ENCODE data around the gene AFF1.

The AFF1 gene

DNA sequence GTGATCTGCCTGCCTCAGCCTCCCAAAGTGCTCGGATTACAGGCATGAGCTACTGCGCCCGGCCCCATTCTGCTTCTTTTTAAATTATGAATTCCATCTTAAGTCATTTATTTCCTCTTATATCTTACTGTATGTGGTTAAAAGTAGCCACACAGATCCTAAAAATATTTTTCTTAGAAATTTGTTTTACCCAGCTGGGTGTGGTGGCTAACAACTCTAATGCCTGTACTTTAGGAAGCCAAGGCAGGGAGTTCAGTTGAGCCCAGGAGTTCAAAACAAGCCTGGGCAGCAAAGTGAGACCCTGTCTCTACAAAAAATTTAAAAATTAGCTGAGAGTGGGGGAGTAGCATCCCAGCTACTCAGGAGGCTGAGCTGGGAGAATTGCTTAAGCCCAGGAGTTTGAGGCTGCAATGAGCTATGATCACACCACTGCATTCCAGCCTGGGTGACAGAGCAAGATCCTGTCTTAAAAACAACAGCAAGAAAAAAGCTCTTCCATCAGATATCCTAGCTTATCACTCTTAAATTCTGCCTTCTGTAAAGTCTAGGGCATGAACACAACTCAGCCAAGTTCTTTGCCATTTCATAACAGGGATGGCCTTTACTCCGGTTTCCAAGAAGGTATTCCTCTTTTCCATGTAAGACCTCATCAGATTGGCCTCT, 15.1 kb upstream of the AFF1 start:
- no peak for DNase-seq

DNA sequence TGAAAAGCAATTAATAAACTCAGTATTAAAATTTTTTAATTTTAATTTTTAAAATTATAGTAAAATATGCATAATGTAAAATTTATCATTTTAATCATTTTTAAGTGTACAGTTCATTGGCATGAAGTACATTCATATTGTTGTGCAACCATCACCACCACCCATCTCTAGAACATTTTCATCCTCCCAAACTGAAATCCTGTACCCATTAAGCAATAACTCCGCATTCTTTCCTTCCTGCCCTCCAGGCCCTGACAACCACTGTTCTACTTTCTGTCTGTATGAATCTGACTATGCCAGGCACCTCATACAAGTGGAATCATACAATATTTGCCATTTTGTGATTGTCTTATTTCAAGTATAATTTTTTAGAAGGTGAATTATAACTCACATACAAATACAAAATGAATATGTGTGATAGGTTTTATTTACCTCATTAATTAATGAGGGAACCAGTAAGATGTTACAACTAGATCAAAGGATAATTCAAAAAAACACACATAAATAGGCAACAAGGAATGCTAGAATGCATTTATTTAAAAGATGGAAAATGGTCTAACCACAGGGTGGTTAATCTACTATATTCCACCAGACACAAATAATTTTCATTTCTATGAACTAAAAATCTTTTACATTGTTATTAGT, 13.1 kb upstream of the AFF1 start:
- no peak for DNase-seq

DNA sequence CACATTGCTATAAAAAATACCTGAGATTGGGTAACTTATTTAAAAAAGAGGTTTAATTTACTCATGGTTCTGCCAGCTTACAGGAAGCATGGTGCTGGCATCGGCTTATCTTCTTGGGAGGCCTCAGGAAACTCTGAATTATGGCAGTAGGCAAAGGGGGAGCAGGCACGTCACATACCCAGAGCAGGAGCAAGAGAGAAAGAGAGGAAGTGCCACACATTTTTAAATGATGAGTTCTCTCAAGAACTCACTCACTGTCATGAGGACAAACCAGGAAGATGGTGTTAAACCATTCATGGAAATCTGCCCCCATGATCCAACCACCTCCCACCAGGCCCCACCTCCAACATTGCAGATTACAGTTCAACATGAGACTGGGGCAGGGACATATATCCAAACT, 10.0 kb upstream of the AFF1 start:
- DNase-seq, result no peak

DNA sequence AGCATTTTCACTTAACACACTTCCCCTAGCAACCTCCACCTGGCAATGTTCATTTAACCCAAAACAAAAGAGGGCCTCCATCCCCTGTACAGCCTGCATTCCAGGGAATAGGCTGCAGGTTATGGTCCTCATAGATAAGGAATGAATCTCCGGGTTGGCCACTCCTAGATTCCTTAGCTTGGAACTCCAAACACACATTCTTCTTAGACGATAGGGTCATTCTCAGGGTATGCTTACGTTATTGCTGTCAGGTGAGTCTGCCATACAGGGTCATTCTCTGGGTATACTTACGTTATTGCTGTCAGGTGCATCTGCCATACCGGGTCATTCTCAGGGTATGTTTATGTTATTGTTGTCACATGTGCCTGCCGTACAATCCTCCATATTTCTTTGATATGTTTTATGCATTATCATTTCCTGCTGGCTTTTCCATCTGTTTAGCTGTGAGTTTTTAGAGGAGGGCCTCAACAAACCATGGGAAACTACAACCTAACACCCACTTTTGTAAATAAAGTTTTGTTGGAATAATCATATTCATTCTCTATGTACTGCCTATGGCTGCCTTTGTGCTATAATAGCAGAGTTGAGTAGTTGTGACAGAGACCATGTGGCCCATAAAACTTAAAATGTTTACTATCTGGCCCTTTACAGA, 8.2 kb upstream of the AFF1 start:
- no peak for DNase-seq

DNA sequence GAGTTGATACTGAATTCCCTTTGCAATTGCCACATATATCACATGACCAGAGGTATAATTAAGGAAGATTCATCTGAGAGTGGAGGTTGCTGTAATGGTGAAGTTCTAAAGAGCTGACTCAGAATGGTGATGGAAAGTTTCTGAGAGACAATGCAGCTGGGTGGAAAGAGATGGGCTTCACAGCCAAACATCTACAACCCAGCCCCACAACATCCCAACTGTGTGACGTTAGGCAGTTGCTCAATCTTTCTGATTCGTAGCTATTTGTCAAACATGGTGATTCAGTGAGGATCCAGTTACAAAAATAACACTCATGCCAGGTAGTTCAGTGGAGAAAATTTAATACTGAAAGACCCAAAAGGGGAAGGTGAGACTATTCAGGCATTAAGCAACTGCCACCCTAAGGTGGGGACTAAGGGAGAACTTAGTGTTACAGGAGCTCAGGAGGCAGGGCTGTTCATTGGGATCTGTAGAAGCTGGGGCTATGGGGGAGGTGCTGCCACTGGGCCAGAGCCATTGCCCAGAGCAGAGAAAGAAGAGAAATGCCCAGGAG, 6.9 kb upstream of the AFF1 start:
- no peak for DNase-seq

DNA sequence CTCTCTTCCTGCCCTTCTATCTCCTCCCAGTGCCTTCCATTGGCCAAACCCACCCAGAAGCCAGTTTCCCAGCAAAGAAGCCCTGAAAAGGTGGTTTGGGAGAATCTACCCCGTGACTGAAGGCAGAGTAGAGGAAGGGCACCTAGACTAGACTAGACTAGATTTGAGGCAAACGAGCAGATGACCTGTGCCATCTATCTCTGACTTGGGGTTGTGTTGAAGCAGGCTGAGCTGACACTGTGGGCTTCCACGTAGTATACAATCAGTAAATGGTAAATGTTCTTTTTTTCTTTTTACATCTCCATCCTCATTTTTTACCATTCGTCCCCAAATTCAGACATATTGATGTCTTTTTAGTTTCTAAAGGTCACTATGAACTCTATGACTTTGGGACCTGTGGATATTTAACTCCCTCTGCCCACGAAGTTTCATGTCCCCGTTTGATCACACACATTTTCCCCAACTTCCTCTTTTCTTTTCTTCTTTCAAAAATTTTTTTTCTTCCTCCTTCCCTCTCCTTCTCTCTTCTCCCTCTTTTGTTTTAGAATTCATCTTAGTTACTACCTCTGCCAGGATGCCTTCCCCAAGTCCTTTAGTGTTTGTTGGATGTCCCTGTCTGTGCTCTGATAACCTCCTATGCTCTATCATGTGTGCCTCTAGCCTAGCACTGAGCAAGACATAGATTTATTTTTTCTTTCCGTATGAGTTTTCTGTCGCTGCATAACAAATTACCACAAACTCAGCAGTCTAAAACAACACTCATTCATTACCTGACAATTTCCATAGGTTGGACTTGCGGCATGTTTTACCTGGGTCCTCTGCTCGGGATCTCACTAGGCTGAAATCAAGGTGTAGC, 6.2 kb upstream of the AFF1 start:
- DNase-seq, result no peak

DNA sequence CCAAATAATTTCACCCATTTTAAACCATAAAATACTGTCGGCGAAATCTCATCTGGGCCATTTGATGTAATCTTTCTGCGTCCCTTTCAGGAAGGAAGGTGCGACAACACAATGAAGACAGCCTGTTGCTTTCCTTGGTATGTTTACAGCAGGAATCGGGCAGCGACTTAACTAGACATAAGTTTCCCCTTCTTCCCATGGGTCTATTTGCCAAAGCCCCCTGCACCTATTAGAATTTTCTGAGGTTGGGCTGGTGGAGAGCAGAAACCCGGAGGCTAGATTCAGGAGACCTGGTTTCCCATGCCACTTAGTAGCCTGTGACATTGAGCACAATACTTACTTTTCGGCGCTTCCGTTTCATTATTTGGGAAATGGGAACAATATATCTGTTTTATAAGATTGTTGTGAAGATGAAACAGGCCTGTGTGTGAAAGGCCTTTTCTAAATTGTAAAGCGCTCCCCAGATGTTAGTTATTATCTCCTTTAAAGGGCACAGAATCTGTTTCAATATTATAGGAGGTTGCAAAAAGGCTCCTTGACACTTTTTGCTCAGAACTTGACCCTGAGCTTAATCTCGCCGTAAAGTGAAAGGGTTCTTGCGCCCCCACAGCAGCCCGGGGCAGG, 552 bp upstream of the AFF1 start:
- DNase-seq, result no peak

DNA sequence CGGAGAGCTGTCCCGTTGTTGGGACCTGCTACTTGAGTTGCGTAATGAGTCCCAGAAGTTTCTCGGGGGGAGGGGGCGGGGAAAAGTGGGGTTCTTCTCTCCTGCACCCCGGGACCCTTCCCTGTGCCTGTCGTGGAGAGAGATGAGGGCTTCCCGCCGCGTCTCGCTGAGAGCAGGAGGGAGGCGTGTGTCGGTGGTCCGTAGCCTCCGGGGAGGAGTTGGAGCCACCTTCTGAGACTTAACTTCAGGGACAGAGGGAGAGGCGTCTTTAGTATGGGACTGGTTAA, 698 bp downstream of the AFF1 start:
- DNase-seq, result no peak

DNA sequence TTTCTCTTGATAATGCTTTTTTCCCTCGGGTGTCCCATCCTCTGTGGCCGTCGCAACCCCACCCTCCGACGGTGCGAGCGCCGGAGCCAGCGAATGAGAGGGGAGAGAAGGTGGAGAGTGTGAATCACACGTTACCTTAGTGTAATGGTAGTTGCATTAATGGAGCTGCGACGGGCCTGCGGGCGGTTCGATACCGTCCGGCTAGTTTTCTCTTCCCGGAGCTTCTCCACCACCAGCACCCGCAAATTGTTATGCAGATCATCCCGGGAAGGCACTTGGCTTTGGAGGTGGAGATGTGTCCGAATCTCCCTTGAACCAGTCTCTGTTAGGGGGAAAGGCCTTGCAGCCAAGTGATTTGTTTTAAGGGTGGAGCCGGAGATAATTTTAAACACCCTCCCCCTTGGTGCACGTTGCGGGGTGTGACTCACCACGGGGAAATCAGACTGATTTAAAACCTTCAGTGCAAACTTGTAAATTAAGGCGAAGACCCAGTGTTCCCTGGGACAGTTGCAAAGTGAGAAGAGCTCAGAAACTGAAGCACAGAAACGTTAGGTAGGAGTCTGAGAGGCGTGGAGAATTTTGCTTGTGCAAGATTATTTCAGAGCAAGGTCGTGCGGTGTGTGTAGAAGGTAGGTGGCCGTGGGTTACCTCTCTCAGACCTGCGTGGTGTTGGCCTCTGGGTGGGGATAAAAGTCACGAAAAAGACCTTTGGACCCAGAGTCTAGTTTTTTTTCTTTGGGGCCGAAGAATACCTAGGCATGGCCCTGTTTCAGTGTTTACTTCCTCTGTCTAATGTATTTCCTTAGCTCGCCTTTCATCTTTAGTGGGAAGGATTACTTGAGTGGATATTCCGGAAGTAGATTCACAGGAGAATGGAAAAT, 1.3 kb downstream of the AFF1 start:
- DNase-seq, result peak; percentile 76

DNA sequence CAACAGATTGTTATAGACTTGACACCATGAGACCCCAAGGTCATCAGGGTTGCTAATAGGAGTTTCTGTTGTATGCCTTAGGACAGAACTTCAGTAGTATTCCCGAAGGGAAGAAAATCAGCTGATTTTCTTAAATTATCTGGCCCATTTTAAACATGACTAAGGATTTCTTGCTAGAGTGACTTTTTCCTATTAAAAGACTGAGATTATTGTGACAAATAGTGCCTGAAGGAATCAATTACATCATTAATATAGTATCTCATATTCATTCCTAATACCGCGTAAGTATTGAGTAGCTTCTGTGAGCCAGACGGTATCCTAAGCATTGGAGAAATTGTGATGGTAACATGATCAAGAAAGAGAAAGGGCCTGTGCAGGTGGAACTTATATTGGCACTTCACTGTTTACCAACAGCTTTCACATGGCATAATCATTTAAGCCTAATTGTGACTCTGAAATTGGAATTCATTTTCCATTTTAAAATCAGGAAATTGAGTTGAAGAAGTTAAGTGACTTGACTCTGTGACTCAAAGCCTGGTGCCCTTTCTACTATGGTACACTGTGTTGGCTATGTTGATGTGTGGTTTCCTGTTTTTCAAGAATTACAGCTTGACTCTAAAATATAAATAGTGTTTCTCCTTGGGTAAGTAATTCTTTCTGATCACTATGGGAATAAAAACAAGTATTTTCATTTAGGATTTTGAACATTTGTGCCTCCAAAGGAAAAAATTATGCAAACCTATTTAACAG, 4.1 kb downstream of the AFF1 start:
- DNase-seq, result no peak

DNA sequence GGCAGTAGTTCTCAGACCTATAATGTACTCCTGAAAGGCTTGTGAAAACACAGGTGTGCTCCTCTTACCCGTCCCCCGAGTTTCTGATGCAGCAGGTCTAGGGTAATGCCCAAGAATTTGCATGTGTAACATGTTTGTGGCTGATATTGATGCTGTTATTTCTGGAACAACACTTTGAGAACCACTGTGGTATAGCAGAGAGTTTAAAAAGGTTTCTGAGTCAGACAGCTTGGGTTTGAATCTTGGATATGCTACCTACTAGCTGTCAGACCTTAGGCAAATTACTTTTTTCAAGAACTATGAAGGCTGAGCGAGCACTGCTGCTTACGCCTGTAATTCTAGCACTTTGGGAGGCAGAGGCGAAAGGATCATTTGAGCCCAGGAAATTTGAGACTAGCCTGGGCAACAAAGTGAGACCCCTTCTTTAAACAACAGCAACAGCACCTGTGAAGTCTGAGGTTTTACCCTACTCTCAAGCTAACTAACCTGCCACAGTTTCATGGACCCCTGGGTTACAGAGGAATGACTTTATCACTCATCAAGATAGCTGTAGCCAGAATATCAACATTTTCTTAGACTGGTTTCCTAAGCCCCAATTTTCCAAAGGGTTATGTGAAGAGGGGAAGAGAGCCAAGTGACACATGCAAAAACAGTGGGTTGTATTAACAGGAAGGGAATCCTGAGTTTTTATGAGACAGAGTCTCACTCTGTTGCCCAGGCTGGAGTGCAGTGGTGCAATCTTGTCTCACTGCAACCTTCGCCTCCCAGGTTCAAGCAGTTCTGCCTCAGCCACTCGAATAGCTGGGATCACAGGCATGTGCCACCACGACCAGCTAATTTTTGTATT, 5.1 kb downstream of the AFF1 start:
- DNase-seq, result peak; percentile 11

DNA sequence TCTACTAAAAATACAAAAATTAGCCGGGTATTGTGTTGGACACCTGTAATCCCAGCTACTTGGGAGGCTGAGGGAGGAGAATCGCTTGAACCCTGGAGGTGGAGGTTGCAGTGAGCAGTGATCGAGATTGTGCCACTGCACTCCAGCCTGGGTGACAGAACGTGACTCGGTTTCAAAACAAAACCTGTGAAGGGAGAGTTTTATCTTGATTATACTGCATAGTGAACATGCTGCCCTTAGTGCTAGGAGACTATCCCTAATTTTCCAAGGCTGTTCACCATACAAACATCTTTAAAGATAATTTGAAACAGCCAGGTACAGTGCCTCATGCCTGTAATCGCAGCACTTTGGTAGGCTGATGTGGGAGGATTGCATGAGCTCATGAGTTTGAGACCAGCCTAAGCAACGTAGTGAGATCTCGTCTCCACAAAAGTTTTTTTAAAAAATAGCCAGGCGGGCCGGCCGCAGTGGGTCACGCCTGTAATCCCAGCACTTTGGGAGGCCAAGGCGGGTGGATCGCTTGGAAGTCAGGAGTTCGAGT, 6.2 kb downstream of the AFF1 start:
- DNase-seq, result no peak

DNA sequence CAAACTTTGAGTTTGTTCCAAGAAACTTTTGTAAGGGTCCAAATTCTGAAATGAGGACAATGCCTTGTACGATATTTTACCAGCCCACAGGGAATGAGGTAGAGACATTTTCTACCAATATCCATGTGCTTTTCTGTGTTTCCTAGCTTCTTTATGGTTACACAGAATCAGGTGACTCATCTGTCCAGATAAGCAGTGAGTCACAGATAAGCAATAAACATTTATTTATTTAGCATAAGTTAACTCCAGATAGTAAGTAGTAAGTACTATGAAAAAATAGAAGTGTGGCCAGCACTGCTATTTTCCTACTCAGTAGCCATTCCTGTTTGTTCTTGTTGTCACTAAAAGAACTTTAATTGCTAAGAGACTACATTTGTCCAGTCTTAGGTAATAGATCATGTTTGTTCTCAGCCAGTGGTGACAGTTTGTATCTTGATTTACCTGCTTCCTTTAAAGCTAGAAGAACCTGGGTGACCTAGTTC, 7.4 kb downstream of the AFF1 start:
- DNase-seq, result no peak

DNA sequence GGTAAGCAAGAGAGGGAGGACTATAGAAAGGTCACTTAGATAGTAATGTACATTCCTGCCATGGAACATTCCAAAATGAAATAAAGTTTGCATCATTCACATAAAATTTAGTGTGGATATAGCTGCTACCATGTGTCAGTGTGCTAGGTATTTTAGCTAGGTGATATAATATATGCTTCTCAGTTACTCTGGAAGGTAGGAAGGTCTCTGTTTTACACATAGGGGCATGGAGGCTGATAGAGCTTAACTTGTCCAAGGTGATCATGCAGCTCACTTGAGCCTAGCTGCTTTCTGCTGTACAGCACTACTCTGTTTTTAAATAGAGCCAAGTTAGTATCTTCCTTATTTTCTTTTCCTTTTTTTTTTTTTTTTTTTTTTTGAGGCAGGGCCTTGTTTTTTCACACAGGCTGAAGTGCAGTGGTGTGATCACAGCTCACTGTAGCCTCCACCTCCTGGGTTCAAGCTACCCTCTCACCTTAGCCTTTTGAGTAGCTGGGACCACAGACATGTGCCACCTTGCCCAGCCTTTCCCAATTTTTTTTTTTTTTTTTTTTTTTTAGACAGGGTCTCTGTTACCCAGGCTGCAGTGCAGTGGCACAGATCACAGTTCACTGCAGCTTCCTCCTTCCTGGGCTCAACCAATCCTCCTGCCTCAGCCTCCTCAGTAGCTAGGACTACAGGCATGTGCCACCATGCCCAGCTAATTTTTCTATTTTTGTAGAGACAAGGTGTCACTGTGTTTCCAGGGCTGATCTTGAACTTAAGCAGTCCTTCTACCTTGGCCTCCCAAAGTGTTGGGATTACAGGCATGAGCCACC, 10.4 kb downstream of the AFF1 start:
- no peak for DNase-seq

DNA sequence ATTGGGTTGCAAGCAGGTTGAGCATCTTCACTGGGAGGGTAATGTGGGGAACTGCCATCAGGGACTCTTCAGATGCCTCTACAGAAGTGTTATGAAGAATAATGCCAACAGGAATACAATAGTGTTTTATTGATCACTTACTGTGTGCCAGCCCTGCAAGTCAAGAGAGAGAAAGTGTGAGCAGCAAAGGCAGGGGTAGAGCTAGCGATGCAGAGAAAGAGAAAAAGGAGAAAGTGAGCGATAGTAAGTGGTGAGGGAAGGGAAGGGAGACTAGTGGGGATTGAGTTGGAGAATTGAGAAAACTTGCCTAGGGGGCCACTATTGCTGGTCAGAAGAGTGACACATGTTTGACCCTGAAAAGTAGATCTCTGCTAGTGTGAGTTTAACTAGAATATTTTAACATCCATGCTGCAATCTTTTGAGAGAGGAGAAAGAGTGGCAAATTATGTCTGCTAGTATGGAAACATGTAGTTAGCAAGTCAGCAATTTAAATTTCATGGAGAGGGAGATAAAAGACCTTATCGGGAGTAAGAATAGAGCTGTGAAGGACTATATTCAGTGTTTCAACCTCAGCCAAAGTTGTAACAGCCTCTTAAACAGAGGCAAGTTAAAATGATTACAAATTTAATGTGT, 12.2 kb downstream of the AFF1 start:
- DNase-seq, result no peak

DNA sequence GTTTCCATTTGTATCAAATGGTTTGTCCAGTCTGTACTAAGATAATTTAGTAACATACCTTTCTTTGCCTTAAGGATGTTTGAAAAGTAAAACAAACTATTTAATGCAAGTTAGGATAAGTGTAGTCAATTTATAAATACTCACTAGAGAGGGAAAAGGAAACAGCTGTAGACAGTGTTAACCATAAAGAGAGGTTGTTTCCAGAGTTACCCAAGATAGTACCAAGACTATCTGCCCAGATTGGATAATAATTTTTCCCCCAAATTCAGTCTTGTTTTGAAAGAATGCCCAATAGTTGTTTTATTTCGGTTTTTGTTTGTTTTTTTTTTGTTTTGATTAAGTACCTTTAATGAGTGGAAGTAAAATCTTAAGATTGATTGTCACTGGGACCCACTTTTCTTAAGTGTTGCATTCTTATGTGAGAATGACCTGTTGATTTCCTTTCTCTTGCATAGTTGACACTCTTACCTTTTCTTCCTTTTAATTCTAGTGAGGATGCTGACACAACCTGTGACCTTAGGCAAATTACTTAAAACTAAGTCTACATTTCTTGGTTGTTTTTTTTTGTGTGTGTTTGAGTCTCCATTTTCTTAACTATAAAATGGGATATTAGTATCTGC, 12.8 kb downstream of the AFF1 start:
- DNase-seq, result no peak

DNA sequence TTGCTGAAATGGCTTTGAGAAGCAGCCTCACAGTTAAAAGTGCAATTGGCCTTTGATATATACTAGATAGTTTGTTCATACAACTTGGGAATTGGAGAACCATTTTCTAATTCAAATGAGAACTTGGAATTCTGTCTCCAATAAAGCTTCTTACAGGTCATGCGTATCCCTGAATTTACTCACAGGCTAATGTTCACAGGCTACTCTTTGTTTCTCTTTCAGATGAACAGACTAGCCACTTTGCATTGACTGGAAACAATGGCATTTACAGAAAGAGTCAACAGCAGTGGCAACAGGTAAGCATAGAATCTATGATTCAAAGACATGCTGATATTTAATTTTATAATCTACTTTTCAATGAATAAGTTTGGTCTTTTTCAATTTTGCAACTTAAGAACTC, 13.5 kb downstream of the AFF1 start:
- DNase-seq, result no peak
